Transverse colon (tissue), 4 donors: ENCODE measurements around the gene GORAB. TPM values are rescaled to one million over a fixed set of nuclear protein-coding genes. Genes with fewer than 3 reads are reported as not detected.

Experiments
- DNase-seq: peaks from one replicate; pipeline ENCODE4 v3.0.0-alpha.2; 2019
- H3K27ac ChIP-seq, 4 donors: fragments of 200-600 bp; sonication (generic); 2 replicates each; pipeline ENCODE4 v1.5.1; 2016 to 2018; ENCODE audit warnings: inconsistent platforms in 4 of 4
- H3K27me3 ChIP-seq: fragments of 200-600 bp; sonication (generic); 2 replicates; pipeline ENCODE4 v1.5.1; 2017; ENCODE audit warnings: inconsistent platforms
- H3K36me3 ChIP-seq, 4 donors: fragments of 200-600 bp; sonication (generic); 2 replicates each; pipeline ENCODE4 v1.5.1; 2017 to 2019; ENCODE audit warnings: inconsistent platforms in 4 of 4
- H3K4me1 ChIP-seq, 4 donors: fragments of 200-600 bp; sonication (generic); 2 replicates each; pipeline ENCODE4 v1.5.1; 2017 to 2020; ENCODE audit warnings: inconsistent platforms in 4 of 4
- H3K4me3 ChIP-seq, 4 donors: fragments of 200-600 bp; sonication (generic); 1 replicate in 1 of 4; 2 replicates in 3 of 4; pipeline versions ENCODE4 v1.5.1 to v1.6.1; 2017 to 2019; ENCODE audit warnings: inconsistent platforms in 4 of 4
- H3K9me3 ChIP-seq, 2 donors: fragments of 200-600 bp; sonication (generic); 2 replicates each; pipeline ENCODE4 v1.5.1; 2017 to 2019; ENCODE audit warnings: inconsistent platforms in 2 of 2
- CTCF ChIP-seq, 5 experiments: fragments of 200-600 bp in 3 of 5; fragments of 450-650 bp in 2 of 5; sonication (generic) in 3 of 5; IDR thresholded peaks; 1 replicate in 2 of 5; 2 replicates in 3 of 5; pipeline ENCODE4 v1.5.1; 2016 to 2017; ENCODE audit warnings: antibody characterized with exemption in 5 of 5, inconsistent platforms in 3 of 5, mild to moderate bottlenecking in 2 of 5, moderate library complexity in 1 of 5
- EP300 ChIP-seq: sonication (generic); formaldehyde crosslinking; IDR thresholded peaks from one replicate; pipeline ENCODE4 v1.6.1; 2017; ENCODE audit warnings: antibody characterized with exemption, low read depth
- POLR2A ChIP-seq: fragments of 450-650 bp; IDR thresholded peaks from one replicate; pipeline ENCODE4 v1.6.1; 2016; ENCODE audit warnings: antibody characterized with exemption, mild to moderate bottlenecking, moderate library complexity
- POLR2AphosphoS5 ChIP-seq, 3 donors: sonication (generic); formaldehyde crosslinking; IDR thresholded peaks; one replicate each; pipeline ENCODE4 v1.6.1; 2016; ENCODE audit warnings: antibody characterized with exemption in 3 of 3
- WGBS, 2 donors: methylation state at CpG; one replicate each; pipeline ENCODE4 v1.1.5; 2018; ENCODE audit warnings: low coverage in 1 of 2; 5-methylcytosine and 5-hydroxymethylcytosine counted together
- in situ Hi-C, 4 donors: fragments of 200-750 bp; cut with MboI; loops; one replicate each; pipeline versions ENCODE4 v1.15.0 to v1.15.1; 2017; ENCODE audit warnings: low sequenced_read_pairs in 3 of 4, low pct_ligation_motif_present in 1 of 4, low pct_unique_long_range_greater_than_20kb in 1 of 4
- intact Hi-C: fragments of 100-400 bp; cut with DNase I; formaldehyde crosslinking; loops from one replicate; pipeline ENCODE4 v1.15.1; 2023; ENCODE audit warnings: low total_unique reads
- total RNA-seq, 4 donors: library from RNA; depleted of rRNA; stranded (reverse); fragments of >200 nt; gene quantifications; one replicate each; pipeline ENCODE4 v1.1.0, GENCODE V29; 2016

GORAB gene
- total RNA-seq, 4 donors from 2014 or later, result 8.2 to 83.0 (median 29.9) TPM

DNA sequence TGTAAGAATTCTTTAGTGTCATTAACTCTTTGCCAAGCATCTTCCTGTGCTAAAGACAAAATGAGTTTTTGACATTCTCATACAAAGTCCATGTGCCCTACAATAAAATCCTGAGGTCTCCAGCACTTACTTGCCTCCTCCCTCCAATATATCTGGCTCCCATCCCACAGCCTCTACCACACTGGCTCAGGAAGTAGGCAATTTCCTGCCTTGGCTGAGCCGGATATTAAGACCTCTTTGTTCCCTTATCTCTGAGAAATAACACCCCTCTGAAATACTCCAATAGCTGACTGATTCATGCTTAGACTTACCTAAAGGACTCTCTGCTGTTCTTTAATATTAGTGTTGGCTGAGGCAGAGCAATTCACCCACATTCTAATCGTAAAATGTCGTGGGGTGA, 37.6 kb upstream of the GORAB start:
- no peak overlapping the region for H3K27ac ChIP-seq
- H3K4me1 ChIP-seq, result peaks cover 0 to 12% (median 0%) of the 10 kb centered on the region in 4 donors
- in situ Hi-C loops (no loop called here), intact Hi-C loops (no loop called here)
- no peaks in the 10 kb centered on the region for H3K9me3 ChIP-seq
- H3K36me3 ChIP-seq, result no peaks in the 10 kb centered on the region
- H3K27me3 ChIP-seq, result no peaks in the 10 kb centered on the region
- TF ChIP-seq POLR2A (no peak), EP300 (no peak), POLR2AphosphoS5 (IDR thresholded peaks at IDR 0.05) (no peak), CTCF (IDR thresholded peaks at IDR 0.05) (no peak)
- 23% methylated on average over 3 of the region's 3 CpGs; no CpG with 5 or more reads in 1 of the 2 donors for WGBS, 2 donors
- peak; percentile 42 for DNase-seq
- H3K4me3 ChIP-seq, result no peak overlapping the region

DNA sequence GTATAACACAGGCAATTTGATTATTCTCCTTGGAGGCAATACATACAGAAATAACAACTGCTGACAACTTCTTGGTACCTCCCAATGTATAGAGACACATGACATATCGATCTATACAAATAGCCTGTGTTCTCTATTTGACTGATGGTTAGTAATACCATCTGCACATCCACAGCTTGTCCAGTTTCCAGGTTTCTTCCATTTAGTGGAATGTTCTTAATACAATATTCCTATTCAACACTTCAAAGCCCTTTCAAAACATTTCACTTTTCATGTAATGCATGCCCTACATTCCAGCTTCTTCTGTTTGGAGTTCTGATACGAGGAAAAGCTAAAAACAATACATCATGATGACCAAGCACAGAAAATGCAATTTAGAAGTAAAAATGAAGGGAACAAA, 37.0 kb upstream of the GORAB start:
- no peak overlapping the region for H3K4me3 ChIP-seq
- in situ Hi-C loops (no loop called here), intact Hi-C loops (no loop called here)
- H3K27ac ChIP-seq, result no peak overlapping the region
- H3K4me1 ChIP-seq, result peaks cover 0 to 12% (median 0%) of the 10 kb centered on the region in 4 donors
- TF ChIP-seq POLR2A (no peak), CTCF (IDR thresholded peaks at IDR 0.05) (no peak), EP300 (no peak), POLR2AphosphoS5 (IDR thresholded peaks at IDR 0.05) (no peak)
- H3K36me3 ChIP-seq, result no peaks in the 10 kb centered on the region
- no peaks in the 10 kb centered on the region for H3K27me3 ChIP-seq
- H3K9me3 ChIP-seq, result no peaks in the 10 kb centered on the region
- 64 to 72% methylated on average over 2 of the region's 2 CpGs for WGBS, 2 donors
- DNase-seq, result no peak

DNA sequence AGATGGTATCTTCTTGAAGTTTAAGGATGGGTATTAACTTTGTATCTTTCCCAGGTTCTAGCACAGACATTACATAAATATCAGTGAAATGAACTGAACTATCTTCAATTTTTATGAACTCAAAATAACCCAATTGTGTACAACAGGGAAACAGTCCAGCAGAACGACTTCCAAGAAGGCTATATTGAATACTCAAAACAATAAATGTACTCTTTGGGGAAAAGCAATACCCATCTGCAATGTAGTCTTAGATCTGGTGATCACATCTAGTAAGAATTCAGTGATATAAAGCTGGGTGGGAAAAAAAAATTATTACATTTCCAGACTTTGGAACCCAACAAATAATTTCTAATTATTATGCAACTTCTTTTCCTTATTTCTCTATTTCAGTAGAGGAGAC, 33.1 kb upstream of the GORAB start:
- H3K4me1 ChIP-seq, result peaks cover 0 to 10% (median 0%) of the 10 kb centered on the region in 4 donors
- 20 to 26% methylated on average over 1 of the region's 1 CpG for WGBS, 2 donors
- no peaks in the 10 kb centered on the region for H3K27me3 ChIP-seq
- no peaks in the 10 kb centered on the region for H3K36me3 ChIP-seq
- H3K27ac ChIP-seq, result no peak overlapping the region
- no peak for TF ChIP-seq EP300
- TF ChIP-seq CTCF (IDR thresholded peaks at IDR 0.05), result no peak
- TF ChIP-seq POLR2A, result no peak
- TF ChIP-seq POLR2AphosphoS5 (IDR thresholded peaks at IDR 0.05), result no peak
- no peaks in the 10 kb centered on the region for H3K9me3 ChIP-seq
- DNase-seq, result no peak
- in situ Hi-C loops, result no loop called here
- H3K4me3 ChIP-seq, result no peak overlapping the region
- intact Hi-C loops, result no loop called here

- in situ Hi-C loops, result no loop called here
- 33 to 37% methylated on average over 1 of the region's 1 CpG for WGBS, 2 donors
- Histone ChIP-seq H3K4me1 (no peaks in the 10 kb centered on the region), H3K27me3 (no peaks in the 10 kb centered on the region), H3K4me3 (no peak overlapping the region), H3K27ac (no peak overlapping the region), H3K36me3 (no peaks in the 10 kb centered on the region), H3K9me3 (no peaks in the 10 kb centered on the region)
- no peak for DNase-seq
- intact Hi-C loops, result no loop called here
- no peak for TF ChIP-seq POLR2AphosphoS5 (IDR thresholded peaks at IDR 0.05)
- TF ChIP-seq CTCF (IDR thresholded peaks at IDR 0.05), result no peak
- TF ChIP-seq POLR2A, result no peak
- TF ChIP-seq EP300, result no peak
These were observed 28.3 kb upstream of the GORAB start for GRCh38 chr1:170503665-170504064.
